Measurements from ENCODE around the gene TCF7L1. TPM values are rescaled to one million over a fixed set of nuclear protein-coding genes. Genes with fewer than 3 reads are reported as not detected.
A peak's percentile ranks its signal among the peaks of the same experiment; 100 is the strongest.
"Not testable (repeated sequence)": the region's sequence is repeated elsewhere in the genome, so short reads cannot be mapped to it uniquely, and the experiment has no call there.

Gene TCF7L1
- total RNA-seq, 8 experiments from 2014 or later, result 1.4 to 10.1 (median 3.4) TPM

GRCh38 chr2:85112906-85113625 is 20.1 kb upstream of the TCF7L1 start:
- in situ Hi-C loops (cut with MboI; ENCODE audit: low pct_unique_long_range_greater_than_20kb in 2 of 9, low sequenced_read_pairs in 9 of 9, unreplicated experiment in 9 of 9), result loop anchor here in 1 of 9 experiments (25.0 kb wide), 1 partner anchor 174 kb away; no protein-coding TSS in a partner anchor
- Histone ChIP-seq H3K27ac (no peak overlapping the region), H3K4me3 (no peak overlapping the region), H3K4me1 (replicated peaks in 1 of 2) (no peaks in the 10 kb centered on the region)
- WGBS, 10 experiments, result 0 to 67% (median 21%) methylated on average over 1 of the region's 2 CpGs; no CpG with 5 or more reads in 6 of the 10 experiments
- no peak for ATAC-seq (replicated peaks in 6 of 8)

- ATAC-seq (replicated peaks in 6 of 8), result no peak
- Histone ChIP-seq H3K4me1 (replicated peaks in 1 of 2) (peaks cover 2% of the 10 kb centered on the region in 2 donors), H3K27ac (no peak overlapping the region), H3K4me3 (no peak overlapping the region)
- 0 to 100% (median 83%) methylated on average over 1 to 2 of the region's 2 CpGs; no CpG with 5 or more reads in 1 of the 10 experiments for WGBS, 10 experiments
- in situ Hi-C loops (cut with MboI; ENCODE audit: low pct_unique_long_range_greater_than_20kb in 2 of 9, low sequenced_read_pairs in 9 of 9, unreplicated experiment in 9 of 9), result loop anchor here in 1 of 9 experiments (25.0 kb wide), 1 partner anchor 173 kb away; no protein-coding TSS in a partner anchor
Measured at GRCh38 chr2:85114586-85115330, 18.4 kb upstream of the TCF7L1 start.

GRCh38 chr2:85116207-85116606 is 17.0 kb upstream of the TCF7L1 start:
- 48 to 96% (median 70%) methylated on average over 1 to 3 of the region's 3 CpGs for WGBS, 10 experiments
- in situ Hi-C loops (cut with MboI; ENCODE audit: low pct_unique_long_range_greater_than_20kb in 2 of 9, low sequenced_read_pairs in 9 of 9, unreplicated experiment in 9 of 9), result loop anchor here in 1 of 9 experiments (25.0 kb wide), 1 partner anchor 171 kb away; no protein-coding TSS in a partner anchor
- Histone ChIP-seq H3K27ac (no peak overlapping the region), H3K4me3 (no peak overlapping the region), H3K4me1 (replicated peaks in 1 of 2) (peaks cover 6% of the 10 kb centered on the region in 2 donors)
- ATAC-seq (replicated peaks in 6 of 8), result no peak

DNA sequence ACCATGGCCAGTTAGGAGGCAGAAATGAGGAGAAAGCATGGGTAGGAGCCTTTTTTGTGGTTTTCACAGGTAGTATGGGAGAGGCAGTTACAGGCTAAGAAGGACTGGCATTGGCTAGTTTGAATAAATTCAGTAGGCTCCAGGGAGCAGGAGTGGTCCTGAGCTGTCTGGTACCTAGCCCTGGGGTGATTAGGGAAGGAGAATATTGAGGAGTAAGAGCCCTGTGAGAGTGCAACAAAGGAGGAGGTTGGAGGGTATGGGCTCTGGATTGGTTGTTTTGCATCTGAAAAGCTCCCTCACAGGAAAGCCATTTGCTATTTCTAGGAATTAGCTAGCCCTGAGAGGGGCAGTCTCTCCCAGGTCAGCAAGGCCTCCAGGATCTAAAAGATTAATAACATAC is 13.3 kb upstream of the TCF7L1 start:
- peak in 6 of 8 experiments; percentile 19 to 83 (median 57) for ATAC-seq (replicated peaks in 6 of 8)
- Histone ChIP-seq H3K27ac (peak overlapping the region in 1 of 2 donors; percentile 45), H3K4me1 (replicated peaks in 1 of 2) (peaks cover 6% of the 10 kb centered on the region in 2 donors), H3K4me3 (no peak overlapping the region)
- in situ Hi-C loops (cut with MboI; ENCODE audit: low pct_unique_long_range_greater_than_20kb in 2 of 9, low sequenced_read_pairs in 9 of 9, unreplicated experiment in 9 of 9), result loop anchor here in 1 of 9 experiments (25.0 kb wide), 1 partner anchor 167 kb away; no protein-coding TSS in a partner anchor

- H3K4me3 ChIP-seq, result no peak overlapping the region
- 0 to 40% (median 4%) methylated on average over 1 of the region's 1 CpG; no CpG with 5 or more reads in 2 of the 10 experiments for WGBS, 10 experiments
- H3K4me1 ChIP-seq (replicated peaks in 1 of 2), result peaks cover 6% of the 10 kb centered on the region in 2 donors
- in situ Hi-C loops (cut with MboI; ENCODE audit: low pct_unique_long_range_greater_than_20kb in 2 of 9, low sequenced_read_pairs in 9 of 9, unreplicated experiment in 9 of 9), result loop anchor here in 1 of 9 experiments (25.0 kb wide), 1 partner anchor 167 kb away; no protein-coding TSS in a partner anchor
- H3K27ac ChIP-seq, result no peak overlapping the region
- no peak for ATAC-seq (replicated peaks in 6 of 8)
Measured at GRCh38 chr2:85120363-85120762, 12.8 kb upstream of the TCF7L1 start.

DNA sequence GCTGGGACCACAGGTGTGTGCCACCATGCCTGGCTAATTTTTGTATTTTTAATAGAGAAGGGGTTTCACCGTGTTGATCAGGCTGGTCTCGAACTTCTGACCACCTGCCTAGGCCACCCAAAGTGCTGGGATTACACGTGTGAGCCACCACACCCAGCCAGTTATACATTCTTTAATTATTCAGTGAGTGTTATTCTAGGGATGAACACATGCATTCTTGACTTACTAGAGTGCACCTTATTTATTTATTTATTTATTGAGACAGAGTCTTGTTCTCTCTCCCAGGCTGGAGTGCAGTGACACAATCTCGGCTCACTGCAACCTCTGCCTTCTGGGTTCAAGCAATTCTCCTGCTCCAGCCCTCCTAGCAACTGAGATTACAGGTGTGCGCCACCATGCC is 6.7 kb upstream of the TCF7L1 start:
- H3K4me3 ChIP-seq; H3K4me1 ChIP-seq (replicated peaks in 1 of 2); H3K27ac ChIP-seq: not testable (repeated sequence)
- peak in 2 of 8 experiments; percentile 16 to 56 for ATAC-seq (replicated peaks in 6 of 8)
- in situ Hi-C loops (cut with MboI; ENCODE audit: low pct_unique_long_range_greater_than_20kb in 2 of 9, low sequenced_read_pairs in 9 of 9, unreplicated experiment in 9 of 9), result loop anchor here in 3 of 9 experiments (25.0 kb wide), 1 partner anchor 161 kb away; no protein-coding TSS in a partner anchor
- WGBS, 10 experiments, result 78 to 100% (median 90%) methylated on average over 1 to 5 of the region's 5 CpGs; no CpG with 5 or more reads in 3 of the 10 experiments

- in situ Hi-C loops (cut with MboI; ENCODE audit: low pct_unique_long_range_greater_than_20kb in 2 of 9, low sequenced_read_pairs in 9 of 9, unreplicated experiment in 9 of 9), result loop anchor here in 6 of 9 experiments (10.0 to 25.0 kb wide), 2 partner anchors 155 to 157 kb away; no protein-coding TSS in a partner anchor
- no peak overlapping the region for H3K4me3 ChIP-seq
- 28 to 100% (median 72%) methylated on average over 1 to 3 of the region's 3 CpGs; no CpG with 5 or more reads in 3 of the 10 experiments for WGBS, 10 experiments
Measured at GRCh38 chr2:85129861-85130260, 3.3 kb upstream of the TCF7L1 start.

GRCh38 chr2:85130407-85130806 is 2.8 kb upstream of the TCF7L1 start:
- H3K4me3 ChIP-seq, result no peak overlapping the region
- 0 to 100% (median 80%) methylated on average over 1 to 2 of the region's 2 CpGs; no CpG with 5 or more reads in 1 of the 10 experiments for WGBS, 10 experiments
- no peak overlapping the region for H3K27ac ChIP-seq
- peaks cover 2 to 4% of the 10 kb centered on the region in 2 donors for H3K4me1 ChIP-seq (replicated peaks in 1 of 2)
- ATAC-seq (replicated peaks in 6 of 8), result no peak
- in situ Hi-C loops (cut with MboI; ENCODE audit: low pct_unique_long_range_greater_than_20kb in 2 of 9, low sequenced_read_pairs in 9 of 9, unreplicated experiment in 9 of 9), result loop anchor here in 6 of 9 experiments (10.0 to 25.0 kb wide), 2 partner anchors 154 to 157 kb away; no protein-coding TSS in a partner anchor

More at GRCh38 chr2:85129861-85130260, 3.3 kb upstream of the TCF7L1 start:
- peaks cover 0 to 2% of the 10 kb centered on the region in 2 donors for H3K4me1 ChIP-seq (replicated peaks in 1 of 2)
- no peak for ATAC-seq (replicated peaks in 6 of 8)
- no peak overlapping the region for H3K27ac ChIP-seq

DNA sequence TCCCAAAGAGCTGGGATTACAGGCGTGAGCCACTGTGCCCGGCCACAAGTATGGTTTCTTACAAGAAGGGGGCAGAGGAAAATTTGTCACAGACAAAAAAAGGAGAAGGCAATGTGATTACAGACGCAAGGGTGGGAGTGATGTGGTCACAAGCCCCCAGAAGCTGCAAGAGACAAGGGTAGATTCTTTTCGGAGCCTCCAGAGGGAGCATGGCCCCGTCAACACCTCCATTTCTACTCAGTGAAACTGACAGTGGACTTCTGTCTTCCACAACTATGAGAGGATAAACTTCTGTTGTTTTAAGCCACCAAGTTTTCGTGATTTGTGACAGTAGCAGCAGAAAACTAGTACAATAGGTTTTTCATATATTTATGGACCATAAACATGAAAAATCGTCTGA is 2.1 kb upstream of the TCF7L1 start:
- in situ Hi-C loops (cut with MboI; ENCODE audit: low pct_unique_long_range_greater_than_20kb in 2 of 9, low sequenced_read_pairs in 9 of 9, unreplicated experiment in 9 of 9), result loop anchor here in 6 of 9 experiments (10.0 to 25.0 kb wide), 2 partner anchors 154 to 156 kb away; no protein-coding TSS in a partner anchor
- 0 to 42% (median 27%) methylated on average over 1 to 7 of the region's 7 CpGs for WGBS, 10 experiments
- ATAC-seq (replicated peaks in 6 of 8), result no peak
- Histone ChIP-seq H3K27ac (no peak overlapping the region), H3K4me3 (no peak overlapping the region), H3K4me1 (replicated peaks in 1 of 2) (peaks cover 2 to 9% of the 10 kb centered on the region in 2 donors)

- WGBS, 10 experiments, result 0 to 54% (median 34%) methylated on average over 2 to 14 of the region's 14 CpGs; no CpG with 5 or more reads in 1 of the 10 experiments
- Histone ChIP-seq H3K4me3 (peak overlapping the region; percentile 42 to 68 (median 48)), H3K4me1 (replicated peaks in 1 of 2) (peaks cover 2 to 9% of the 10 kb centered on the region in 2 donors), H3K27ac (no peak overlapping the region)
- in situ Hi-C loops (cut with MboI; ENCODE audit: low pct_unique_long_range_greater_than_20kb in 2 of 9, low sequenced_read_pairs in 9 of 9, unreplicated experiment in 9 of 9), result loop anchor here in 6 of 9 experiments (10.0 to 25.0 kb wide), 2 partner anchors 152 to 155 kb away; no protein-coding TSS in a partner anchor
- no peak for ATAC-seq (replicated peaks in 6 of 8)
Measured at GRCh38 chr2:85132397-85132796, 795 bp upstream of the TCF7L1 start.

- in situ Hi-C loops (cut with MboI; ENCODE audit: low pct_unique_long_range_greater_than_20kb in 2 of 9, low sequenced_read_pairs in 9 of 9, unreplicated experiment in 9 of 9), result loop anchor here in 6 of 9 experiments (10.0 to 25.0 kb wide), 2 partner anchors 151 to 153 kb away; no protein-coding TSS in a partner anchor
- ATAC-seq (replicated peaks in 6 of 8), result peak; percentile 5 to 21 (median 11)
- Histone ChIP-seq H3K27ac (peak overlapping the region; percentile 17 to 71), H3K4me3 (peak overlapping the region; percentile 42 to 68 (median 48)), H3K4me1 (replicated peaks in 1 of 2) (peaks cover 2 to 9% of the 10 kb centered on the region in 2 donors)
- 0% methylated on average over 1 of the region's 57 CpGs; no CpG with 5 or more reads in 9 of the 10 experiments for WGBS, 10 experiments
Measured at GRCh38 chr2:85133751-85134254, 611 bp downstream of the TCF7L1 start.

DNA sequence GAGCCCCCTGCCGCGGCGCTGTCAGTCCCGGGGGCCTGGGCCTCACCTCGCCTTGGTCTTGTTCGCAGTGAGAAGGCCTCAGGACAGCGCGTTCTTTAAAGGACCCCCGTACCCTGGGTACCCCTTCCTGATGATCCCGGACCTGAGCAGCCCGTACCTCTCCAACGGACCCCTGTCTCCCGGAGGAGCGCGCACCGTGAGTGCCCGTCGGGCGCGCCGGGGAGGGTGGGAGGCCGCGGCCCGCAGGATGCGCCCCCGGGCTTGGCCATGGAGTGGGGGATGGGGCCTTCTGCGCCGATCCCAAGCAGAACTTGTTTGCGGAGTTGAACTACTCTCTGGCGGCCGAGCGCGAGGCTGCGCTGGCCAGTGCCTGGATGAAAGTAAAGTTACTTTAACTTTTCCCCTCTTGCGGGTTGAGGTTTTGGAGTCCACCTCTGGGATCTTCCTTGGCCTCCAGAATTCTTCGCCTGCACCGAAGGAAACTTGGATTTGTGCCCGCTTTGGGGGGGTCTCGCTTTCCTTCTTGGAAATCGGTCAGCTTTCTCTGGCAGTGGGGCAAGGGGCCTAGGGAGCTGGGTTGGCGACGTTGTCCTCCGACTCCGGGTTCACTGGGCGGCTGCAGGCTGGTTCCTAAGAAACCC is 1.2 kb downstream of the TCF7L1 start:
- in situ Hi-C loops (cut with MboI; ENCODE audit: low pct_unique_long_range_greater_than_20kb in 2 of 9, low sequenced_read_pairs in 9 of 9, unreplicated experiment in 9 of 9), result loop anchor here in 6 of 9 experiments (10.0 to 25.0 kb wide), 2 partner anchors 150 to 153 kb away; no protein-coding TSS in a partner anchor
- ATAC-seq (replicated peaks in 6 of 8), result peak in 5 of 8 experiments; percentile 1 to 5 (median 3)
- peak overlapping the region; percentile 42 to 68 (median 48) for H3K4me3 ChIP-seq
- H3K4me1 ChIP-seq (replicated peaks in 1 of 2), result peaks cover 2 to 9% of the 10 kb centered on the region in 2 donors
- WGBS, 10 experiments, result 0 to 1% (median 0%) methylated on average over 3 to 10 of the region's 45 CpGs; no CpG with 5 or more reads in 7 of the 10 experiments
- H3K27ac ChIP-seq, result peak overlapping the region; percentile 17 to 71

Data from motor neuron (in vitro differentiated cells).